SK-MEL-5 (cell line): ENCODE results near the gene KIF2C. TPM values are rescaled to one million over a fixed set of nuclear protein-coding genes. Genes with fewer than 3 reads are reported as not detected.
"Not testable (repeated sequence)": the region's sequence is repeated elsewhere in the genome, so short reads cannot be mapped to it uniquely, and the experiment has no call there.

ENCODE experiments used
- DNase-seq: peaks from one replicate; pipeline ENCODE4 v3.0.0-alpha.2; 2016; ENCODE audit warnings: low read depth, low spot score
- in situ Hi-C: cut with HindIII; loops from 2 replicates; pipeline ENCODE4 v1.10.0; 2016; ENCODE audit warnings: low sequenced_read_pairs, high pct_unique_total_duplicates, low pct_unique_long_range_greater_than_20kb
- total RNA-seq: library from RNA; depleted of rRNA; stranded (reverse); fragments of >200 nt; shearing (Covaris generic); gene quantifications from 2 replicates; pipeline ENCODE4 v1.2.3, GENCODE V29; 2014

Gene KIF2C
- total RNA-seq, 1 experiment from 2014 or later, result 30.5 TPM

- DNase-seq, result no peak
- in situ Hi-C loops, result no loop called here
These were observed 63.9 kb downstream of the KIF2C start for GRCh38 chr1:44803312-44804095.

GRCh38 chr1:44805311-44806024 lies 65.8 kb downstream of the KIF2C start:
- in situ Hi-C loops, result no loop called here
- no peak for DNase-seq

- in situ Hi-C loops, result no loop called here
- DNase-seq, result no peak
These were observed 66.5 kb downstream of the KIF2C start for GRCh38 chr1:44806025-44806703.

DNA sequence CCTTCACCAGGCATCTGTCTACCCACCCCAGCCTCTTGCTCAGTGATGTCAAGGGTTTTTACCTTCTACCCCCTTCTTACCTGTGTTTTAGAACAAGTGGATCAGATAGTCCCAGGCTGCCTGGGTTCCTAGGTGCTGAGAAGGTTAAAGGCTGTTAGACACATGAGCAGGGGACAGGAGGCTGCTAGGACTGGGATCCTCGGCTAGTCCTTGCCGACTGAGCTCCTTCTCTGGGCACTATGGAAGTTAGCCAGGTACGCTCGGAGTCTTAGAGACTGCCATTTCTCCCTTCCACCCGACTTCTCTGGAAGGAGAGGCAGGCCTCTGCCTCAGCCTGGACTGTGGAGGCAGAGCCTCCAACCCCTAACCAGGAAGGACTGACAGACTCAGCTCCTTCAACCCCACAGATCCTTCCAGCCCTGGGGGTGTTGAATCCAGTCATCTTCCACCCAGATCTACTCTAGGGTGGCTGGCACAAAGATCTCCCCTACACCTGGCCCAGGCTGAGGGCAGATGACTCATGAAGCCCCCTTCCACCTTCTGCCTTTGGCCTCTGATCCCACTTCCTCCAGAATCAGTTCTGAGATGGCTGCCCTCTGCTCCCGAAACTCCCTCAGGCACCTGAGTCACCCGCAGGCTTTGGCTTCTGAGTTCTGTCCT lies 67.2 kb downstream of the KIF2C start, which contains the start of gene DYNLT4:
Gene DYNLT4 (minus strand): TSS at position 648 of the 660 bp plus-strand sequence. CDS start 683 bp downstream, outside the sequence.
- DNase-seq, result no peak
- in situ Hi-C loops, result no loop called here

DNA sequence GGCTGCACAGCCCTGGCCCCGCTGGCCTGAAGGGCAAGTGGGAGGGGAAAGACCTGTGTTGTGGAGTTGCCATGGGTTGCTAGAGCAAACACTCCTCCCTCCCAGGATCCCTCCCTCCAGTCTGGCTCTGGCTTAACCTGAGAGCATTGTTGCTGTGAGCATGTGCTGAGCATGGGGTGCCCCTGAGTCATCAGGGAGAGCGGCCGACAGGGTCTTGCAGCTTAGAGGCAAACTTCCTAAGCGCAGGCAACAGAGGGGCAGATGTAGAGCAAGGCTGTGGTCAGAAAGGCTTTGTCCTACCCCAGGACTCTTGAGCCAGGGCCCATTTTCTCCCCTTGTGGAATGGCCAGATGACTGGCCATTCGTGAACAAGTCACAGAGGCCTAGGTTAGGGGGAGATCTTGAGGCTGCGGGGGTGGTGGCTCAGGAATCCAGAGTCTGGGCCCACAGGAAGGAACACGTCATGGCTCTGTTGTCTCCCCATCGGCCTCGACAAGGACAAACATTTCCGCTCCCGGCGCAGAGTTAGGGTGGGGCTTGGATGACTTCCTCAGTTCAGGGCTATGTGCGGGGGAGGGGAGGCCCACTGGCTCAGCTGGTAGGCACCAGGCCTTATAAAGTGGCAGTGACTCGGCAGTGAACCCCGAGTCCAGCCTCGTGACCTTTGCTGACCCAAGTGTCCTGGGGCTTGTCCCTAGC lies 67.9 kb downstream of the KIF2C start:
- DNase-seq, result peak; percentile 90
- in situ Hi-C loops, result no loop called here

DNA sequence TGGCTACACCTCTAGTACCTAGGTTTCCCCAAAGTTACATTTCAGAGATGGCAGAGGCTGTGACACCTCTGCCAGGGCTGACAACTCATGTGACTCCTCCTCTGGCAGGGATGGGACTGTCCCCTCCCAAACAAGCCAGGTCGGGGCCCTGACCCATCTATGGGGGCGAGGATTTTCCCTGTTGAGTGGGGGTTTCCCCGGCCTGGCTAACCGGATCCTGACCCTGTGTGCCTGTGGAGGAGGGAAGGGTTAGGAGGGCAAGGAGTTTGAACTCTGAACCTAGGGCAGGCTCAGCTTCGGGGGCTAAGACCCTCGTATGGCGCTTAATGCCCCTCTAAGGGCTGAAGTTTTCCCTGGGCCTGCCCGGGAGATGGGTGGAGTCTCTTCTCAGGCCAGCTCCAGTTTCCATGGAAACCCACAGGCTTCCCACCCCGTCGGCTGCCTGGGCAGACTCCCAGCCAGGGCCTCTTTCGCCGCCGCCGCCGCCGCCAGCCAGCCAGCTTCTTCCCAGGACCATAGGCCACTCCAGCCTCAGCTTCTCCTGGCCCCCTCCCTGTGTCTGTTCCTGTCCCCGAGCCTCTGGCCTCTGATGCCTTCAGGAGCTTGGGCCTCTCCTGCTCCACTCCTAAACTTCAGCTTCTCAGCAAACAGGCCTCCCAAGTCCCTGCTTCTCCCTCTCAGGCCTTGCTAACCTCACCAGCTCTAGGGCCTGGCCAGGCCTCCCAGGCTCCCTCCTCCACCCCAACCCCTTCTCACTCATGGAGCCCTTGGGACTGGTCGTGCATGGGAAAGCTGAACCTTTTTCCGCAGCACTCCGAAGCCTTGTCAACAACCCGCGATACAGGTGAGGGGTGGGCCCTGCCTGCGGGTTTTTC lies 68.7 kb downstream of the KIF2C start, which contains the start of gene BTBD19:
Gene BTBD19 (plus strand): TSS at position 461 of the 875 bp plus-strand sequence. CDS start 298 bp downstream, at position 759.
- in situ Hi-C loops, result no loop called here
- no peak for DNase-seq

GRCh38 chr1:44808938-44809917 lies 69.6 kb downstream of the KIF2C start:
- in situ Hi-C loops, result no loop called here
- DNase-seq, result no peak

DNA sequence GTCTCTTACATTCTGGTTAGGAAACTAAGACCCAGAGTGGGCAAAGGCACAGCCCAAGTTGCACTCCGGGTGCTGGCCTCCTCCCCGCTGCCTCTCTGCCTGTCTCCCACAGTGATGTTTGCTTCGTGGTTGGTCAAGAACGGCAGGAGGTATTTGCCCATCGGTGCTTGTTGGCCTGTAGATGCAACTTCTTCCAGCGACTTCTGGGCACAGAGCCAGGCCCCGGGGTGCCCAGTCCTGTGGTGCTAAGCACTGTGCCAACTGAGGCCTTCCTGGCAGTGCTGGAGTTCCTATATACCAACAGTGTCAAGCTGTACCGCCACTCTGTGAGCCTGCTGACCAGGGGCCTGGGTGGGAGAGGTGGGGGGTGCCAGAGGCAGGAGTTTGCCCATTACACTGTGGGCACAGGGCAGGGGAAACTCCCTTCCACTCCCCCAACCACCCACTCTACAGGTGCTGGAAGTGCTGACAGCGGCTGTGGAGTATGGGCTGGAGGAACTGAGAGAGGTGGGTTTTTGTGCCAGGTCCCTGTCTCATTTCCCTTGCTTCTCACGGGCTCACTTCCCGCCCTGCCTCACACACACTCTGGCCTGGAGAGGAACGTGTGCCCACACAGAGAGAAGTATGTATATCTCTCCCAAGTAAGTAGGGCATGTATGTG lies 70.6 kb downstream of the KIF2C start:
- DNase-seq, result no peak

DNA sequence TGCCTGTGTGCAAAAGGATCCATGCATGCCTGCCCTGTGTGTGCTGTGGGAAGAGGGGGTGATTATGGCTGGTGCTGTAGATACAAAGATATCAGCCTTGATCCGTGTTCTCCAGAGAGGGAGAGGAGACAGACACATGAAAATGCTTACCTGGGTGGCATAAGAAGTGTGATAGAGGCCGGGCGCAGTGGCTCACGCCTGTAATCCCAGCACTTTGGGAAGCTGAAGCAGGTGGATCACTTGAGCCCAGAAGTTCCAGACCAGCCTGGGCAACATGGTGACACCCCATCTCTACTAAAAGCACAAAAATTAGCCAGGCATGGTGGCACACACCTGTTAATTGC lies 71.1 kb downstream of the KIF2C start:
- DNase-seq, in situ Hi-C loops: not testable (repeated sequence)

More for the DNA sequence above, 70.6 kb downstream of the KIF2C start:
- in situ Hi-C loops, result no loop called here

- DNase-seq, result no peak
- in situ Hi-C loops, result no loop called here
These were observed 71.6 kb downstream of the KIF2C start for GRCh38 chr1:44811234-44811633.

DNA sequence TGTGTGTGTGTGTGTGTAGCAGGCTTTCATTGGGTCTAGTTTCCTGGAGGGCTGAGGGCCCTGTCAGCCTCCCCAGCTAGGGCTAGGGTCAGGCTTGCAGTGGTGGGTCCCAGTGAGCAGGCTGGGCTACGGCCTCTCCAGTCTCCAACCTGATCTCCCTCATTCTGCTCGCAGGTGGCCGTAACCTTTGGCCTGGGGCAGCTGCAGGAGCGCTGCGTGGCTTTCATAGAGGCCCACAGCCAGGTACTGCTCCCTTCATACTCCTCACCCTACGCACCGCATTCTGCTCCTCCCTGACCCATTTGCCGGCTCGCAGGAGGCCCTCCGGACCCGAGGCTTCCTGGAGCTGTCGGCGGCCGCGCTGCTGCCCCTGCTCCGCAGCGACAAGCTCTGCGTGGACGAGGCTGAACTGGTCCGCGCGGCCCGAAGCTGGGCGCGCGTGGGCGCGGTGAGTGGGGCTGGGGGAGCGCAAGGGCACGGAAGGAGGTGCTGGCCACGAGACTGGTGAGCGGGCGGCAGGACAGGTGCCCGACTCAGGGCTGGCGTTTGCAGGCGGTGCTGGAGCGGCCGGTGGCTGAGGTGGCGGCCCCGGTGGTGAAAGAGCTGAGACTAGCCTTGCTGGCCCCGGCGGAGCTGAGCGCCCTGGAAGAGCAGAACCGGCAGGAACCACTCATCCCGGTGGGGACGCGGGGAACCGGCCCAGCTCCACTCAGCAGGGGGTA lies 73.3 kb downstream of the KIF2C start:
- no peak for DNase-seq
- in situ Hi-C loops, result no loop called here

DNA sequence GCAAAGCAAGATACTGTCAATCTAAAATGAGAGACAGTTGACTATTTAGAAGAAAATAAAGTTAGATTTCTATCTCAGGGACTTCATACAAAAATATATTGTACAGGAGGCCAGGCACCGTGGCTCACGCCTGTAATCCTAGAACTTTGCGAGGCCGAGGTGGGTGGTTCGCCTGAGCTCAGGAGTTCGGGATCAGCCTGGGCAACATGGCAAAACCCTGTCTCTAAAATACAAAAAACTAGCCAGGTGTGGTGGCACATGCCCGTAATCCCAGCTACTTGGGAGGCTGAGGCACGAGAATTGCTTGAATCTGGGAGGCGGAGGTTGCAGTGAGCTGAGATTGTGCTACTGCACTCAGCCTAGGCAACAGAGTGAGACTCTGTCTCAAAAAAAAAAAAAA lies 76.3 kb downstream of the KIF2C start:
- DNase-seq, in situ Hi-C loops: not testable (repeated sequence)

- DNase-seq, result no peak
- in situ Hi-C loops, result no loop called here
These were observed 77.7 kb downstream of the KIF2C start for GRCh38 chr1:44817307-44817706.
